Mucosa of rectum (tissue), 2 donors: ENCODE data around the gene FBXO40.
"Not testable (repeated sequence)": the region's sequence is repeated elsewhere in the genome, so short reads cannot be mapped to it uniquely, and the experiment has no call there.

Source experiments
- H3K27ac ChIP-seq, 2 donors: one replicate each; pipeline ENCODE4 v1.7.0; 2013; ENCODE audit warnings: inconsistent platforms in 2 of 2, low read depth in 2 of 2, low read length in 2 of 2
- H3K27me3 ChIP-seq, 2 donors: one replicate each; pipeline ENCODE4 v1.7.0; 2013; ENCODE audit warnings: low read length in 2 of 2; ENCODE audit not compliant: control insufficient read depth in 2 of 2, insufficient read depth in 2 of 2
- H3K36me3 ChIP-seq, 2 donors: one replicate each; pipeline ENCODE4 v1.7.0; 2013; ENCODE audit warnings: low read length in 2 of 2; ENCODE audit not compliant: control insufficient read depth in 2 of 2, insufficient read depth in 2 of 2
- H3K4me1 ChIP-seq, 2 donors: one replicate each; pipeline ENCODE4 v1.7.0; 2013; ENCODE audit warnings: low read length in 2 of 2, mild to moderate bottlenecking in 1 of 2; ENCODE audit not compliant: control insufficient read depth in 2 of 2, insufficient read depth in 2 of 2
- H3K4me3 ChIP-seq, 2 donors: one replicate each; pipeline ENCODE4 v1.7.0; 2013; ENCODE audit warnings: low read length in 2 of 2
- H3K9ac ChIP-seq, 2 donors: one replicate each; pipeline ENCODE4 v1.7.0; 2013; ENCODE audit warnings: low read length in 2 of 2, low read depth in 1 of 2, mild to moderate bottlenecking in 1 of 2
- H3K9me3 ChIP-seq, 2 donors: one replicate each; pipeline ENCODE4 v1.7.0; 2013; ENCODE audit warnings: low read length in 2 of 2; ENCODE audit not compliant: control insufficient read depth in 2 of 2
- donor health status: healthy.
- donor health status: Normal muscosa, but diverticular disease.

The FBXO40 gene

DNA sequence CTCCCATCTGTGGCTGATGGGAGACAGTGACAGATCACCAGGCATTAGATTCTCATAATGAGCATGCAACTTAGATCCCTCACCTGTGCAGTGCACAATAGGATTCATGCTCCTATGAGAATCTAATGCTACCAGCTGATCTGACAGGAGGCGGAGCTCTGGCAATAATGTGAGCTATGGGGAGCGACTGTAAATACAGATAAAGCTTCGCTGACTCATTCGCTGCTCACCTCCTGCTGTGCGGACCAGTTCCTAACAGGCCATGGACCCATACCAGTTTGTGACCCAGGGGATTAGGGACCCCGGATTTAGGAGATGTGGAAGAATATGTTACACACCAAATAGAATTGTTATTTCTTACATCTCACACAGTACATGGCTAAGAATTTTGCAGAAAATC, 18.7 kb upstream of the FBXO40 start:
- no peak overlapping the region for H3K27ac ChIP-seq
- no peaks in the 10 kb centered on the region for H3K4me1 ChIP-seq
- no peaks in the 10 kb centered on the region for H3K36me3 ChIP-seq
- H3K4me3 ChIP-seq: no peak overlapping the region
- no peaks in the 10 kb centered on the region for H3K9me3 ChIP-seq
- no peak overlapping the region for H3K9ac ChIP-seq
- no peaks in the 10 kb centered on the region for H3K27me3 ChIP-seq

DNA sequence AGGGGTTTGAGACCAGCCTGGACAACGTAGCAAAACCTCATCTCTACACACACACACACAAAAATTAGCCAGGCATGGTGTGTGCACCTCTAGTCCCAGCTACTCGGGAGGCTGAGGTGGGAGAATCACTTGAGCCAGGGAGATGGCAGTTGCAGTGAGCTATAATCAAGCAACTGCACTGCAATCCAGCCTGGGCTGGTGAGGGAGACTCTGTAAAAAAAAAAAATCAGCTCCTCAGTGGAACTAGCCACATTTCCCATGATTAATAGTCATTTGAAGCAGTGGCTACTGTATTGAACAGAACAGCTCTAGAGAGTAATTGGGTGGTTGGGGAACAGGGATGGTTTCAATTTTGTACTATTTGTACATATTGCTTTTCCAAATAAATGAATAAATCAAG, 11.5 kb upstream of the FBXO40 start:
- no peaks in the 10 kb centered on the region for H3K27me3 ChIP-seq
- H3K9me3 ChIP-seq: no peaks in the 10 kb centered on the region
- H3K36me3 ChIP-seq: no peaks in the 10 kb centered on the region
- no peak overlapping the region for H3K27ac ChIP-seq
- no peak overlapping the region for H3K9ac ChIP-seq
- no peaks in the 10 kb centered on the region for H3K4me1 ChIP-seq
- H3K4me3 ChIP-seq: no peak overlapping the region

DNA sequence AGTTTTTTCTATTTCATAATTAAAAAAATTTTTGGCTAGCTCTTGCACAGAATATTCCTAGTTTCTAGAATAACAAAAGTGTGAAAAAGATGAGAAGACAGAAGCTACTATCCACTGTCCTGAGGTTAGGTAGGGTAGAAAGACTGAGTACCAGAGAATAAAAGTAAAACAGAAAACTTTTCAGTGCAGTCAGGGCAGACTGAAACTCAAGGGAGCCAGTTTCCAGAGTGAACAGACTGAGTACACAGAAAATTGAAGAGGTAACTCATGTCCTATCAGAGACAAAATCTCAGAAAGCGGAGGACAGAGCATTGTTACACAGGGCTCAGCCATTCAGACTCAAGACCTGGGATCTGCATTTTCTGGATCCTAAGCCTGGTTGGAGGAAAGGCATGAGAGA, 8.8 kb upstream of the FBXO40 start:
- Histone ChIP-seq H3K9me3 (no peaks in the 10 kb centered on the region), H3K27ac (no peak overlapping the region), H3K4me3 (no peak overlapping the region), H3K36me3 (no peaks in the 10 kb centered on the region), H3K27me3 (no peaks in the 10 kb centered on the region), H3K4me1 (no peaks in the 10 kb centered on the region), H3K9ac (no peak overlapping the region)

DNA sequence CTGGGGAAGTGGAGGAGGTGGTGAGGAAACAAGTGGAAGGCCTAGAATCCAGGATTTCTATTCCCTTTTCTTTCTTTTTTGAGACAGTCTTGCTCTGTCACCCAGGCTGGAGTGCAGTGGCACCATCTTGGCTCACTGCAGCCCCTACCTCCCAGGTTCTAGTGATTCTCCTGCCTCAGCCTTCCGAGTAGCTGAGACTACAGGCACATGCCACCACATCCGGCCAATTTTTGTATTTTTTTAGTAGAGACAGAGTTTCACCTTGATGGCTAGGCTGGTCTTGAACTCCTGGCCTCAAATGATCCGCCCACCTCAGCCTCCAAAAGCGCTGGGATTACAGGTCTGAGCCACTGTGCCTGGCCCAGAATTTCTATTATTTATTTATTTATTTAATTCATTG, 627 bp downstream of the FBXO40 start:
- H3K4me3 ChIP-seq, H3K36me3 ChIP-seq, H3K9me3 ChIP-seq, H3K27me3 ChIP-seq, H3K27ac ChIP-seq, H3K4me1 ChIP-seq, H3K9ac ChIP-seq: not testable (repeated sequence)

DNA sequence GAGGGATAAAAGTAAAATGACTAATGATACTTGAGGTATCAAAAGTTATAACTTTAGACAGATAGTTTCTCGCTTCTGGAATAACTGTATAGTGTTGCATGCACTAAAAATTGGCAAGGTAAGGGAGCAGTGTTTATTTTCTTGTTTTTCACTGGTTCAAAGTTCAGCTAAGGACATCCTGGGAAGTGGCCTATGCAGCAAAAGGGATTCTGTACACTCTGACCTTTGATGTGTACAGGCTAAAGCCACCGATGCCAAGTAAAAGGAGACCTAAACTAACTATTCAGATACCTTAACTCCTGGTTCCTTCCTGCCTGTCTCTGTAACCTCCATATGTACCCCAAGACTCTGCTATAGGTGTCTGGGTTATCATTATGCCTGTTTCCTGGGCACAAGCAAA, 1.7 kb downstream of the FBXO40 start:
- H3K36me3 ChIP-seq: no peaks in the 10 kb centered on the region
- no peak overlapping the region for H3K9ac ChIP-seq
- no peaks in the 10 kb centered on the region for H3K4me1 ChIP-seq
- H3K4me3 ChIP-seq: no peak overlapping the region
- H3K27me3 ChIP-seq: no peaks in the 10 kb centered on the region
- H3K27ac ChIP-seq: no peak overlapping the region
- no peaks in the 10 kb centered on the region for H3K9me3 ChIP-seq

DNA sequence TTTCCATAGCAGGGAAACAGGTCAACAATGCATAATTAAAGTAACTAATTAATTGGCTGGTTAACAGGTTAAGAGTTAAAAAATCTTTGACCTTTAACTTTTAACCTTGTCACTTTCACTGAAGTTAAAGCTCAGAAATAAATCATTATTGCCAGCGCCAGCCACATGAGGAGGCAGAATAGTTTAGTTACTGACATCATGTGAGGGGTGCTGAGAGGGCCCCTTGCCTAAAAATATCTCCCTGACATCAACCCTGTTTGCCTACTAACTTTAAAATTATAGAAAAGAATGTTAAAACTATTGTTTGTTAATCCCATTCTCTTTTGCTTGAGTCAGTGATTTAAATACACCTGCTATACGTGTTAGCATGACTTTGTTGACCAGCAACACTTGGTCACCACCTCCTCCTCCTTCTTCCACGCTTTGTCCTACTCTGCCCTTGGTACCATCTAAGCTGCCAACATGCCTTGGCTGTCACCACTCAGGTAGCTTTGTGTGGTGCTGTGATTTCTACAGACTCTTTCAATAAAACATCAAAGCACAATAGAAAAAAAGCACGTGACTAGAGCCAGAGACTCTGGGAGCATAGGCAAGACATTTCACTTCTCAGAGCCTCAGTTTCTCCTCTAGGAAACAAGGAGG, 2.7 kb downstream of the FBXO40 start:
- H3K9me3 ChIP-seq: no peaks in the 10 kb centered on the region
- H3K27ac ChIP-seq: no peak overlapping the region
- H3K4me3 ChIP-seq: no peak overlapping the region
- H3K27me3 ChIP-seq: no peaks in the 10 kb centered on the region
- H3K4me1 ChIP-seq: no peaks in the 10 kb centered on the region
- no peaks in the 10 kb centered on the region for H3K36me3 ChIP-seq
- no peak overlapping the region for H3K9ac ChIP-seq

DNA sequence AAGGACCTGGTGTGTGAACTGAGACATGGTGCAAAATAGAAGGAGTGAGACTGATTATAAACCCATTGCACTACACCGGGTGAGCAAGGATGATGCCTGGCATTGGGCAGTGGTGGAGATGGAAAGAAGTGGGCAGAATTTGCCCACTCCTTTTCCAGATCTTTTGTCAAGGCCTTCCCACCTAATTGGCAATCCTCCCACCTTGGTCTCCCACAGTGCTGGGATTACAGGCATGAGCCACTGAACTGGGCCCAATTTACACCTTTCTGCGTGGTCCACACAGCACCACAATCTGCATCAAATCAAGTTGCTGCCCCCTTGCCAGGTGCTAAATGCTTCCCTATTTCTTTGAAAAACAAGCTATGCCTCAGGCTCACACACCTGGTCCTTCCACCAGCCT, 5.4 kb downstream of the FBXO40 start:
- no peaks in the 10 kb centered on the region for H3K36me3 ChIP-seq
- no peak overlapping the region for H3K27ac ChIP-seq
- H3K4me1 ChIP-seq: no peaks in the 10 kb centered on the region
- H3K27me3 ChIP-seq: no peaks in the 10 kb centered on the region
- H3K9me3 ChIP-seq: no peaks in the 10 kb centered on the region
- H3K4me3 ChIP-seq: no peak overlapping the region
- no peak overlapping the region for H3K9ac ChIP-seq

DNA sequence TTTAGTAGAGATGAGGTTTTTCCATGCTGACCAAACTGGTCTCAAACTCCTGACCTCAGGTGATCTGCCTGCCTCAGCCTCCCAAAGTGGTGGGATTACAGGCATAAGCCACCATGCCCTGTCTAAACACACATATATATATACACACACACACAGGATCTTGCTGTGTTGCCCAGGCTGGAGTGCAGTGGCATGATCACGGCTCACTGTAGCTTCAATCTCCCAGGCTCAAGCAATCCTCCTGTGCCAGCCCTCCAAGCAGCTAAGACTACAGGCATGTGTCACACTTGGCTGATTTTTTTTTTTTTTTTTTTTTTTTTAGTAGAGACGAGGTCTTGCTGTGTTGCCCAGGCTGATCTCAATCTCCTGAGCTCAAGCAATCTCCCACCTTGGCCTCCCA, 6.7 kb downstream of the FBXO40 start:
- not testable (repeated sequence) for H3K9me3 ChIP-seq, H3K27ac ChIP-seq, H3K9ac ChIP-seq, H3K36me3 ChIP-seq, H3K4me3 ChIP-seq, H3K27me3 ChIP-seq, H3K4me1 ChIP-seq

DNA sequence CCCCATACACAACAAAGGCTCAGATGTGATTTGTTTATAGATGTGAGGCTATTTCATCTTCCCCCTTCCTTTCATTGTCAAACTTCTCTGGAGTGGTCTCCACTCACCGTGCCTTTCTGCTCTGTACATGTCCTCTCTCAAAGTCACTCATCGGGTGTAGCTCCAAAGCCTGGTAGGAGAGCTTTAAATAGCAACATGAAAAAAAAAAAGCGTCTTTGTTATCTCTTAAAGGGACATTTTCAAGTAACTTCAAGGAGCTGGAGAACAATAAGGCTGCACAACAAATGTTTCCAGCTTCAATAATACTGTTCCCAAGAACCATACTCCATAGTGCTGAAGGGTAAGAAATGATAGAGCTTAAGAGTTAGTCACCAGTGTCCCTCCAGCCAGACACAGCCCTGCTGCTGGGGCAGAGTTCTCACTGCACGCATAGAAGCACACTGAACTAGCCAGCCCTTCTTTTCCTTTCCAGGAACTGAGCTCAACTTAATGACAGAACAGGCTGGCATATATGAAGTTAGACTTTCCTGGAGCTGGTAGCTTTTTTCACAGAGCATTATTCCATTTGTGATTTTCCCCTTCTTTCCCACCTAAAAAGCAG, 8.1 kb downstream of the FBXO40 start:
- Histone ChIP-seq H3K27me3 (no peaks in the 10 kb centered on the region), H3K4me1 (no peaks in the 10 kb centered on the region), H3K9ac (no peak overlapping the region), H3K4me3 (no peak overlapping the region), H3K9me3 (no peaks in the 10 kb centered on the region), H3K36me3 (no peaks in the 10 kb centered on the region), H3K27ac (no peak overlapping the region)

DNA sequence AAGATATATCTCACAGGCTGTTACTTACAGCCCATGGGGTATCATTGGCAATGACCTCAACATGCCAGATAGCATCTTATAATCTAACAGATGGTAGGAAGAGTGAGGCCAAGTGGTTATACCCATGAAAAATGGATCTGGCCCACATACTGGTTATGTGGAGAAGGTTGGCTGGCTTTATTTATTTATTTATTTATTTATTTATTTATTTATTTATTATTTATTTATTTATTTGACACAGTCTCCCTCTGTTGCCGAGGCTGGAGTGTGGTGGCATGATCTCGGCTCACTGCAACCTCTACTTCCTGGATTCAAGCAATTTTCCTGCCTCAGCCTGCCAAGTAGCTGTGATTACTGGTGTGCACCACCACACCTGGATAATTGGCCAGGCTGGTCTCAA, 11.6 kb downstream of the FBXO40 start:
- Histone ChIP-seq H3K36me3 (no peaks in the 10 kb centered on the region), H3K9ac (no peak overlapping the region), H3K4me1 (no peaks in the 10 kb centered on the region), H3K27me3 (no peaks in the 10 kb centered on the region), H3K4me3 (no peak overlapping the region), H3K27ac (no peak overlapping the region), H3K9me3 (no peaks in the 10 kb centered on the region)

DNA sequence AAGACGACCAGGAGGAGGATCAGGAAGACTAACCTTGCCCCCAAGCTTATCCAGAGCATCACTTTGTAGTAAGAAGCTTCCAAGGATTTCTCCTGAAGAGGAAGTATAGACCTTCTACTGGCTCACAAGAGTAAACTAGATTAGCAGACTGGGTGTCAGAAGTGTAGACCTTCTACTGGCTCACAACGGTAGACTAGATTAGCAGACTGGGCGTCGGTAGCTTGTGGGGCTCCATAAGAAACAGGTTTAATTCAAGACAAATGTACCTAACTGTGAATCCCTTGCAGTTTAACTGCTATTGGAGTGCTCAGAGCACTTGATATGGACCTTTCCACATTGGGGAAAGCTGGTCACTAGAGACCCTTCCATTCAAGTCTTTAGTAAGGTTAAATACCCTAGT, 12.9 kb downstream of the FBXO40 start:
- Histone ChIP-seq H3K9ac (no peak overlapping the region), H3K27me3 (no peaks in the 10 kb centered on the region), H3K4me3 (no peak overlapping the region), H3K4me1 (no peaks in the 10 kb centered on the region), H3K36me3 (no peaks in the 10 kb centered on the region), H3K9me3 (no peaks in the 10 kb centered on the region), H3K27ac (no peak overlapping the region)
